NCI-H69 (cell line): ENCODE results near the gene FOXO3.
"Not testable (repeated sequence)": the region's sequence is repeated elsewhere in the genome, so short reads cannot be mapped to it uniquely, and the experiment has no call there.

Experiments
- DNase-seq: peaks from one replicate; lab custom pipeline; 2025; lab: John Stamatoyannopoulos, UW

The FOXO3 gene

GRCh38 chr6:108630050-108630714, 69.5 kb downstream of the FOXO3 start:
- no peak for DNase-seq

GRCh38 chr6:108632441-108632840, 71.7 kb downstream of the FOXO3 start:
- DNase-seq, result no peak

- DNase-seq, result no peak
These were observed 72.7 kb downstream of the FOXO3 start for GRCh38 chr6:108633436-108633835.

GRCh38 chr6:108635505-108636226, 74.9 kb downstream of the FOXO3 start:
- DNase-seq, result peak; percentile 40

GRCh38 chr6:108637963-108638362, 77.2 kb downstream of the FOXO3 start:
- DNase-seq, result no peak

GRCh38 chr6:108638993-108639392, 78.3 kb downstream of the FOXO3 start:
- peak; percentile 33 for DNase-seq

- DNase-seq, result no peak
These were observed 79.4 kb downstream of the FOXO3 start for GRCh38 chr6:108640104-108640503.

GRCh38 chr6:108643184-108643583, 82.5 kb downstream of the FOXO3 start:
- no peak for DNase-seq

GRCh38 chr6:108644252-108644651, 83.5 kb downstream of the FOXO3 start:
- no peak for DNase-seq

GRCh38 chr6:108648191-108648590, 87.5 kb downstream of the FOXO3 start:
- DNase-seq, result no peak

- DNase-seq, result no peak
These were observed 89.6 kb downstream of the FOXO3 start for GRCh38 chr6:108650325-108650724.

- DNase-seq, result peak; percentile 62
These were observed 90.1 kb downstream of the FOXO3 start for GRCh38 chr6:108650781-108651180.

GRCh38 chr6:108651340-108652227, 90.9 kb downstream of the FOXO3 start:
- DNase-seq, result peak; percentile 54

GRCh38 chr6:108652375-108652774, 91.7 kb downstream of the FOXO3 start:
- DNase-seq, result no peak

- peak; percentile 38 for DNase-seq
These were observed 93.2 kb downstream of the FOXO3 start for GRCh38 chr6:108653949-108654348.

- DNase-seq, result no peak
These were observed 93.9 kb downstream of the FOXO3 start for GRCh38 chr6:108654465-108655106.

GRCh38 chr6:108655806-108656651, 95.3 kb downstream of the FOXO3 start:
- DNase-seq, result peak; percentile 90

- peak; percentile 38 for DNase-seq
These were observed 96.1 kb downstream of the FOXO3 start for GRCh38 chr6:108656836-108657235.

- no peak for DNase-seq
These were observed 97.5 kb downstream of the FOXO3 start for GRCh38 chr6:108658174-108658573.

- DNase-seq, result not testable (repeated sequence)
These were observed 98.1 kb downstream of the FOXO3 start for GRCh38 chr6:108658785-108659184.

GRCh38 chr6:108660251-108660650, 99.5 kb downstream of the FOXO3 start:
- DNase-seq, result no peak
